Esophagus squamous epithelium (tissue), 4 donors: ENCODE results near the gene RFTN1.

Source experiments
- POLR2A ChIP-seq, 4 donors: fragments of 450-650 bp; IDR thresholded peaks; one replicate each; pipeline ENCODE4 v1.6.1; 2017; ENCODE audit warnings: antibody characterized with exemption in 4 of 4, mild to moderate bottlenecking in 4 of 4, moderate library complexity in 3 of 4
- TF ChIP-seq, protein P1 (sequence below), 6 experiments: fragments of 450-650 bp in 4 of 6; fragments of 200-600 bp in 2 of 6; sonication (generic) in 2 of 6; IDR thresholded peaks; one replicate each; pipeline ENCODE4 v1.5.1; 2016 to 2019; ENCODE audit warnings: antibody characterized with exemption in 6 of 6, mild to moderate bottlenecking in 4 of 6, moderate library complexity in 4 of 6

GRCh38 chr3:16480861-16481545 lies 32.5 kb downstream of the RFTN1 start:
- TF ChIP-seq, protein P1, sequence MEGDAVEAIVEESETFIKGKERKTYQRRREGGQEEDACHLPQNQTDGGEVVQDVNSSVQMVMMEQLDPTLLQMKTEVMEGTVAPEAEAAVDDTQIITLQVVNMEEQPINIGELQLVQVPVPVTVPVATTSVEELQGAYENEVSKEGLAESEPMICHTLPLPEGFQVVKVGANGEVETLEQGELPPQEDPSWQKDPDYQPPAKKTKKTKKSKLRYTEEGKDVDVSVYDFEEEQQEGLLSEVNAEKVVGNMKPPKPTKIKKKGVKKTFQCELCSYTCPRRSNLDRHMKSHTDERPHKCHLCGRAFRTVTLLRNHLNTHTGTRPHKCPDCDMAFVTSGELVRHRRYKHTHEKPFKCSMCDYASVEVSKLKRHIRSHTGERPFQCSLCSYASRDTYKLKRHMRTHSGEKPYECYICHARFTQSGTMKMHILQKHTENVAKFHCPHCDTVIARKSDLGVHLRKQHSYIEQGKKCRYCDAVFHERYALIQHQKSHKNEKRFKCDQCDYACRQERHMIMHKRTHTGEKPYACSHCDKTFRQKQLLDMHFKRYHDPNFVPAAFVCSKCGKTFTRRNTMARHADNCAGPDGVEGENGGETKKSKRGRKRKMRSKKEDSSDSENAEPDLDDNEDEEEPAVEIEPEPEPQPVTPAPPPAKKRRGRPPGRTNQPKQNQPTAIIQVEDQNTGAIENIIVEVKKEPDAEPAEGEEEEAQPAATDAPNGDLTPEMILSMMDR (IDR thresholded peaks at IDR 0.05), result no peak
- TF ChIP-seq POLR2A (IDR thresholded peaks at IDR 0.05), result no peak
